Islet of Langerhans (tissue), 1 donor: ENCODE results near the gene SCGB2B2.
"Not testable (repeated sequence)": the region's sequence is repeated elsewhere in the genome, so short reads cannot be mapped to it uniquely, and the experiment has no call there.

Source experiments
- FAIRE-seq: peaks from one replicate; lab custom pipeline; 2011; peaks lifted over from hg19 to GRCh38; lab: Jason Lieb, UNC

SCGB2B2 gene

GRCh38 chr19:34668690-34669089, 8.3 kb downstream of the SCGB2B2 start:
- FAIRE-seq, result not testable (repeated sequence)

GRCh38 chr19:34668077-34668689, 8.8 kb downstream of the SCGB2B2 start:
- not testable (repeated sequence) for FAIRE-seq

- FAIRE-seq, result no peak
Measured at GRCh38 chr19:34667349-34668076, 9.4 kb downstream of the SCGB2B2 start.

- no peak for FAIRE-seq
Measured at GRCh38 chr19:34666958-34667265, 10.0 kb downstream of the SCGB2B2 start.

GRCh38 chr19:34666200-34666957, 10.6 kb downstream of the SCGB2B2 start:
- FAIRE-seq, result no peak

- not testable (repeated sequence) for FAIRE-seq
Measured at GRCh38 chr19:34665275-34665674, 11.7 kb downstream of the SCGB2B2 start.

GRCh38 chr19:34664870-34665269, 12.1 kb downstream of the SCGB2B2 start:
- FAIRE-seq, result no peak

- FAIRE-seq, result no peak
Measured at GRCh38 chr19:34664168-34664567, 12.8 kb downstream of the SCGB2B2 start.

- no peak for FAIRE-seq
Measured at GRCh38 chr19:34662919-34663318, 14.0 kb downstream of the SCGB2B2 start.

GRCh38 chr19:34661357-34661756, 15.6 kb downstream of the SCGB2B2 start:
- no peak for FAIRE-seq

- FAIRE-seq, result no peak
Measured at GRCh38 chr19:34655651-34656050, 21.3 kb downstream of the SCGB2B2 start.

GRCh38 chr19:34654796-34655195, 22.2 kb downstream of the SCGB2B2 start:
- no peak for FAIRE-seq

- no peak for FAIRE-seq
Measured at GRCh38 chr19:34651747-34652146, 25.2 kb downstream of the SCGB2B2 start.

GRCh38 chr19:34649886-34650543, 26.9 kb downstream of the SCGB2B2 start:
- no peak for FAIRE-seq

GRCh38 chr19:34645551-34645950, 31.4 kb downstream of the SCGB2B2 start:
- FAIRE-seq, result no peak

GRCh38 chr19:34644991-34645461, 31.9 kb downstream of the SCGB2B2 start:
- FAIRE-seq, result no peak

- FAIRE-seq, result no peak
Measured at GRCh38 chr19:34642241-34642640, 34.7 kb downstream of the SCGB2B2 start.

- FAIRE-seq, result peak; percentile 71
Measured at GRCh38 chr19:34639491-34640085, 37.4 kb downstream of the SCGB2B2 start.

GRCh38 chr19:34633802-34634201, 43.2 kb downstream of the SCGB2B2 start:
- no peak for FAIRE-seq
